HG02943 (cell line): ENCODE measurements around the gene FYN.
"Not testable (repeated sequence)": the region's sequence is repeated elsewhere in the genome, so short reads cannot be mapped to it uniquely, and the experiment has no call there.

Experiments used
- ATAC-seq: cut with Tn5 transposase; IDR thresholded peaks from one replicate; pipeline ENCODE4 v1.9.1; 2021; ENCODE audit warnings: mild to moderate bottlenecking, low read depth, moderate library complexity; ENCODE audit not compliant: unreplicated experiment

FYN gene

GRCh38 chr6:111691345-111692225, 181.7 kb downstream of the FYN start:
- no peak for ATAC-seq

- ATAC-seq, result no peak
These were observed 183.3 kb downstream of the FYN start for GRCh38 chr6:111689946-111690345.

- ATAC-seq, result no peak
These were observed 183.8 kb downstream of the FYN start for GRCh38 chr6:111689419-111689818.

GRCh38 chr6:111688331-111688730, 184.9 kb downstream of the FYN start:
- no peak for ATAC-seq

GRCh38 chr6:111687652-111688051, 185.6 kb downstream of the FYN start:
- ATAC-seq, result no peak

GRCh38 chr6:111686932-111687266, 186.4 kb downstream of the FYN start:
- ATAC-seq, result no peak

GRCh38 chr6:111686249-111686931, 186.9 kb downstream of the FYN start:
- ATAC-seq, result no peak

GRCh38 chr6:111685526-111685925, 187.7 kb downstream of the FYN start:
- no peak for ATAC-seq

GRCh38 chr6:111685058-111685457, 188.2 kb downstream of the FYN start:
- no peak for ATAC-seq

- ATAC-seq, result no peak
These were observed 189.4 kb downstream of the FYN start for GRCh38 chr6:111683749-111684267.

GRCh38 chr6:111683157-111683556, 190.1 kb downstream of the FYN start:
- no peak for ATAC-seq

- ATAC-seq, result no peak
These were observed 191.4 kb downstream of the FYN start for GRCh38 chr6:111681860-111682259.

GRCh38 chr6:111680811-111681609, 192.2 kb downstream of the FYN start:
- ATAC-seq, result not testable (repeated sequence)

- ATAC-seq, result no peak
These were observed 193.1 kb downstream of the FYN start for GRCh38 chr6:111680015-111680712.

GRCh38 chr6:111679126-111679858, 194.0 kb downstream of the FYN start:
- ATAC-seq, result no peak

GRCh38 chr6:111677249-111677990, 195.8 kb downstream of the FYN start:
- ATAC-seq, result no peak

GRCh38 chr6:111676383-111676782, 196.9 kb downstream of the FYN start:
- ATAC-seq, result no peak

- ATAC-seq, result no peak
These were observed 198.4 kb downstream of the FYN start for GRCh38 chr6:111674883-111675282.

- no peak for ATAC-seq
These were observed 198.8 kb downstream of the FYN start for GRCh38 chr6:111674413-111674812.
